GM12878 (cell line): ENCODE measurements around the gene BSN. TPM values are rescaled to one million over a fixed set of nuclear protein-coding genes. Genes with fewer than 3 reads are reported as not detected.

ENCODE experiments used
- ATAC-seq: fragments of 200-7000 bp; cut with Tn5 transposase; 3 replicates; pipeline ENCODE4 v1.9.1; 2020; ENCODE audit warnings: mild to moderate bottlenecking, moderate library complexity
- BruUV-seq: library from RNA; stranded (reverse); fragments of 400-500 nt; replicated peaks from 2 replicates; lab custom pipeline; 2021; lab: Mats Ljungman, UMichigan
- CTCF ChIA-PET: fragments of 300-600 bp; sonication (Branson Sonifier 250); formaldehyde crosslinking; extraction: SDS; loops from one replicate; lab custom pipeline; 2021; ENCODE audit warnings: inconsistent platforms; lab: Yijun Ruan, JAX
- POLR2A ChIA-PET: fragments of 350-600 bp; formaldehyde crosslinking; extraction: SDS; loops from one replicate; lab custom pipeline; 2021; ENCODE audit warnings: inconsistent platforms; lab: Charles Lee
- RAD21 ChIA-PET: fragments of 300-600 bp; sonication (Branson Sonifier 250); formaldehyde crosslinking; loops from one replicate; lab custom pipeline; 2023; ENCODE audit warnings: antibody characterized with exemption; ENCODE audit not compliant: unreplicated experiment; lab: Charles Lee
- SMC1A ChIA-PET: fragments of 300-600 bp; sonication (Branson Sonifier 250); formaldehyde crosslinking; loops from one replicate; lab custom pipeline; 2023; ENCODE audit not compliant: unreplicated experiment, uncharacterized antibody; lab: Charles Lee
- DNase-seq: peaks from one replicate; pipeline ENCODE4 v3.0.0-alpha.2; 2011; ENCODE audit warnings: low read depth, low spot score
- FAIRE-seq: peaks from 3 replicates; lab custom pipeline; 2011; peaks lifted over from hg19 to GRCh38; lab: Jason Lieb, UNC
- H2AFZ ChIP-seq: 2 replicates; pipeline ENCODE4 v1.6.0; 2011; ENCODE audit warnings: low read depth, low read length, control low read depth; ENCODE audit not compliant: control insufficient read depth
- H3K27ac ChIP-seq: 2 replicates; pipeline ENCODE4 v1.5.1; 2011; ENCODE audit warnings: control low read depth; ENCODE audit not compliant: control insufficient read depth, insufficient read depth
- H3K27me3 ChIP-seq, 2 experiments: replicated peaks in 1 of 2; 2 replicates each; pipeline versions ENCODE4 v1.6.0 to v1.6.1; 2011; ENCODE audit warnings: low read length in 1 of 2; ENCODE audit not compliant: control insufficient read depth in 2 of 2, insufficient read depth in 2 of 2
- H3K36me3 ChIP-seq, 2 experiments: 2 replicates each; pipeline ENCODE4 v1.5.1; 2011; ENCODE audit warnings: low read length in 1 of 2; ENCODE audit not compliant: control insufficient read depth in 2 of 2, insufficient read depth in 2 of 2
- H3K4me1 ChIP-seq: 2 replicates; pipeline ENCODE4 v1.6.1; 2011; ENCODE audit warnings: mild to moderate bottlenecking, low read length, moderate library complexity, mixed read lengths; ENCODE audit not compliant: control insufficient read depth, insufficient read depth
- H3K4me2 ChIP-seq: 2 replicates; pipeline ENCODE4 v1.6.0; 2011; ENCODE audit warnings: control low read depth; ENCODE audit not compliant: control insufficient read depth, insufficient read depth
- H3K4me3 ChIP-seq: fragments of 200-600 bp; sonication (generic); 2 replicates; pipeline ENCODE4 v1.5.1; 2016
- H3K79me2 ChIP-seq: 2 replicates; pipeline ENCODE4 v1.6.0; 2011; ENCODE audit warnings: low read length; ENCODE audit not compliant: control insufficient read depth, insufficient read depth
- H3K9ac ChIP-seq: 2 replicates; pipeline ENCODE4 v1.8.0; 2011; ENCODE audit warnings: low read length, control low read depth, mixed read lengths; ENCODE audit not compliant: control insufficient read depth, insufficient read depth
- H3K9me3 ChIP-seq: replicated peaks from 3 replicates; pipeline ENCODE4 v1.5.1; 2011; ENCODE audit warnings: mild to moderate bottlenecking, low read length; ENCODE audit not compliant: control insufficient read depth, insufficient read depth
- H4K20me1 ChIP-seq: 2 replicates; pipeline ENCODE4 v1.6.0; 2011; ENCODE audit not compliant: control insufficient read depth, insufficient read depth
- CTCF ChIP-seq, 3 experiments: IDR thresholded peaks in 2 of 3; conservative IDR thresholded peaks in 1 of 3; 2 replicates each; pipeline ENCODE4 v1.5.1; 2011; ENCODE audit warnings: low read depth in 3 of 3, low read length in 3 of 3, mild to moderate bottlenecking in 3 of 3, control low read depth in 2 of 3, moderate library complexity in 2 of 3, inconsistent platforms in 1 of 3, mixed read lengths in 1 of 3; ENCODE audit not compliant: control insufficient read depth in 2 of 3, insufficient read depth in 1 of 3; ENCODE audit errors: extremely low read depth in 1 of 3
- USF2 ChIP-seq: IDR thresholded peaks from 2 replicates; pipeline ENCODE4 v1.6.1; 2011; ENCODE audit warnings: low read depth, low read length, improper control_type of control experiment, borderline replicate concordance
- WGBS: methylation state at CpG from one replicate; pipeline ENCODE4 v1.1.6; 2016; ENCODE audit warnings: low lambda C conversion rate; ENCODE audit not compliant: insufficient replicate concordance, insufficient coverage; ENCODE audit errors: missing lambda C conversion rate; 5-methylcytosine and 5-hydroxymethylcytosine counted together
- in situ Hi-C: fragments of 300-500 bp; cut with MboI; formaldehyde crosslinking; loops from 9 replicates; pipeline ENCODE4 v1.14.3; 2018; ENCODE audit warnings: mixed read lengths
- intact Hi-C: fragments of 100-400 bp; cut with micrococcal nuclease; formaldehyde crosslinking; loops from one replicate; pipeline ENCODE4 v1.14.2; 2022; ENCODE audit not compliant: unreplicated experiment
- polyA plus RNA-seq, 11 experiments: library from polyadenylated mRNA; depleted of rRNA in 4 of 11; unstranded in 6 of 11; stranded (reverse) in 5 of 11; fragments of >200 nt; fragmentation: Nextera tagmentation in 4 of 11; fragmentation: Illumina TruSeq in 1 of 11; extraction: Ambion mirVana in 4 of 11; extraction: Trizol in 1 of 11; gene quantifications; 1 replicate in 1 of 11; 2 replicates in 10 of 11; pipeline versions ENCODE4 v1.2.1 to v1.2.3, GENCODE V29; 2011 to 2016; ENCODE audit warnings: inconsistent platforms in 2 of 11, missing spikeins in 2 of 11, low read depth in 1 of 11
- total RNA-seq, 4 experiments: library from RNA; depleted of rRNA in 3 of 4; stranded (reverse); fragments of >200 nt in 3 of 4; fragmentation: Illumina TruSeq in 1 of 4; extraction: Trizol in 1 of 4; gene quantifications; 2 replicates each; pipeline versions ENCODE4 v1.2.1 to v1.2.3, GENCODE V29; 2013 to 2021

The BSN gene
- total and polyA plus RNA-seq, 10 of the 15 experiments (the other 5 are each of a cell fraction or from before 2014, with no cell fraction given) = under 0.01 to 0.19 (median 0.05) TPM; not detected in 1

- in situ Hi-C loops = no loop called here
- 68% methylated on average over 25 of the region's 25 CpGs for WGBS
- FAIRE-seq = no peak
Measured at GRCh38 chr3:49667701-49668413, 113.6 kb downstream of the BSN start.

More at GRCh38 chr3:49667701-49668413, 113.6 kb downstream of the BSN start:
- ChIA-PET CTCF (interaction anchor here (1.0 kb wide), 1 partner anchor 128 kb away, joined by 3 read pairs; no protein-coding TSS in a partner anchor), POLR2A (no interaction called here), SMC1A (no interaction called here), RAD21 (no interaction called here)
- Histone ChIP-seq H3K27ac (no peak overlapping the region), H2AFZ (no peak overlapping the region), H3K4me1 (no peaks in the 10 kb centered on the region), H4K20me1 (no peaks in the 10 kb centered on the region), H3K4me3 (no peak overlapping the region), H3K79me2 (no peaks in the 10 kb centered on the region), H3K4me2 (no peak overlapping the region), H3K9ac (no peak overlapping the region), H3K27me3 (no peaks in the 10 kb centered on the region), H3K9me3 (no peaks in the 10 kb centered on the region), H3K36me3 (no peaks in the 10 kb centered on the region)
- intact Hi-C loops = no loop called here
- no peak for DNase-seq
- no peak for ATAC-seq
- no TSS peak for BruUV-seq
- TF ChIP-seq CTCF (IDR thresholded peaks at IDR 0.05 in 2 of 3, conservative IDR thresholded peaks at IDR 0.05 in 1 of 3; ENCODE audit: control insufficient read depth in 2 of 3, extremely low read depth in 1 of 3, insufficient read depth in 1 of 3, low read depth in 3 of 3, low read length in 3 of 3) (no peak), USF2 (no peak)
